GM19438 (cell line): ENCODE results near the gene MED28.
A peak's percentile ranks its signal among the peaks of the same experiment; 100 is the strongest.
"Not testable (repeated sequence)": the region's sequence is repeated elsewhere in the genome, so short reads cannot be mapped to it uniquely, and the experiment has no call there.

Experiments
- ATAC-seq: cut with Tn5 transposase; IDR thresholded peaks from one replicate; pipeline ENCODE4 v1.9.1; 2021; ENCODE audit warnings: low read depth; ENCODE audit not compliant: unreplicated experiment

The MED28 gene

GRCh38 chr4:17614416-17615299 is at the start of gene MED28:
Gene MED28 (plus strand): TSS chr4:17614641. CDS start chr4:17614655, 14 bp downstream.
- peak; percentile 93 for ATAC-seq

- no peak for ATAC-seq
These were observed 48.6 kb upstream of the MED28 start for GRCh38 chr4:17565846-17566245.

GRCh38 chr4:17567271-17567670 is 47.2 kb upstream of the MED28 start:
- ATAC-seq = no peak

DNA sequence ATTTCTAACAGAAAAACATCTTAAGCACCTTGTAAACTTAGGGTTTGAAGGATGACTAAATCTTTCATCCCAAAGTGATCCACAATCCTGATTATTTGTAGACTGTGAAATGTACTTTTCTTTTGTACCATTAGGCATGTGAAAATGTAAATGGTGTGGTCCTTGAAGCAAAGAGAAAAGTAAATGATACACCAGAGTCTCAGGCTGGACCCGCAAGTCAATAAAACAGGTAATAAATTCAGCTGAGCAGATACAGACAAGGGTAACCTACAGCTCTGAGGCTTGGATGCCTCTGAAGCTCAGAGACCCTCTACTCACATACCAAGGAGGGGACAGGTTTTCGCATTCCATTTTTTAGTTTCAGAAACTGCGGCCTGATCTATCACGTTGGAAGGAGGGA is 40.2 kb upstream of the MED28 start:
- no peak for ATAC-seq

DNA sequence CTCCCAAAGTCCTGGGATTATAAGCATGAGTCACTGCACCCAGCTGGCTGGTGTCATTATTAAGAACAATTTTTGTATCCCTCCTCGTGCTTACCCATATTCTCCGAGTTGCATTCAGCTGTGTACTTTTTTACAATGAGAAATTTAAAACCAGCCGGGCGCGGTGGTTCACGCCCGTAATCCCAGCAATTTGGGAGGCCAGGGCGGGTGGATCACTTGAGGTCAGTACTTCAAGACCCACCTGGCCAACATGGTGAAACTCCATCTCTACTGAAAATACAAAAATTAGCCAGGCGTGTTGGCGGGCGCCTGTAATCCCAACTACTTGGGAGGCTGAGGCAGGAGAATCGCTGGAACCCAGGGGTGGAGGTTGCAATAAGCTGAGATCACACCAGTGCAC is 39.3 kb upstream of the MED28 start:
- not testable (repeated sequence) for ATAC-seq

GRCh38 chr4:17576932-17577664 is 37.3 kb upstream of the MED28 start, which contains the start of gene LAP3:
Gene LAP3 (plus strand): TSS chr4:17577198. CDS start chr4:17577466, 268 bp downstream.
- peak; percentile 80 for ATAC-seq

GRCh38 chr4:17577665-17578481 is 36.6 kb upstream of the MED28 start:
- ATAC-seq = peak; percentile 3

DNA sequence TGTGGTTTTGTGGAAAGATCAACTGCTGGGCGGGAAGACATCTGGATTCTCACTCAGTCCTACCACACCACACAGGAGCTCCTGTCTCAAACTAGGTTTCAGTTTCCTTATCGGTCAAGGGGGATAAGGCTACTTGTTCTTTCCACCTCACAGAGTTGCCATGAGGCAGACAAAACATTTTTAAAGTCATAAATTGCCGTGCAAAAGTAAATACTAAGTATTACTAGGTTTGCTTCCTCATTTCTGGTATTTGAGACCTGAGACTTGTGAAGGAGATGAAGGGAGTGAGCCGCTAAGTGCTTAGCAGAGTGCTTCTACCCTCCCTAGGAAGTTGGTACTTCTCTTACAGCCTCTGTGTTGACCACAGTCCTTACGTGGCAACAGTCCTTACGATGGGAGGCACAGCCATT is 36.0 kb upstream of the MED28 start:
- peak; percentile 25 for ATAC-seq

GRCh38 chr4:17580969-17581368 is 33.5 kb upstream of the MED28 start:
- no peak for ATAC-seq

DNA sequence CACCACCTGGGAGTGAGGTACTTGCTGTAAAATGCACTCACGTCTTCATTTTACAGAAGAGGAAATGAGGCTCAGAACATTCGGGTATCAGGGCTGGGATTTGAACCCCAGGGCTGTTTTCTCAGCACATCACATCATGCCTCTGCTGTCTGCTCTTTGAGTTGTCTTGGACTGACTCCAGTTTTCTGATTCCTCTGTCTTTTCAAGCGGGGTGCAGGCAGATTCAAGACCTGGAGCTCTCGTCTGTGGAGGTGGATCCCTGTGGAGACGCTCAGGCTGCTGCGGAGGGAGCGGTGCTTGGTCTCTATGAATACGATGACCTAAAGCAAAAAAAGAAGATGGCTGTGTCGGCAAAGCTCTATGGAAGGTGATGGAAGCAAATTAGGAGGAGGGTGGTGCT is 31.2 kb upstream of the MED28 start:
- ATAC-seq = no peak

- ATAC-seq = no peak
These were observed 30.5 kb upstream of the MED28 start for GRCh38 chr4:17583941-17584340.

DNA sequence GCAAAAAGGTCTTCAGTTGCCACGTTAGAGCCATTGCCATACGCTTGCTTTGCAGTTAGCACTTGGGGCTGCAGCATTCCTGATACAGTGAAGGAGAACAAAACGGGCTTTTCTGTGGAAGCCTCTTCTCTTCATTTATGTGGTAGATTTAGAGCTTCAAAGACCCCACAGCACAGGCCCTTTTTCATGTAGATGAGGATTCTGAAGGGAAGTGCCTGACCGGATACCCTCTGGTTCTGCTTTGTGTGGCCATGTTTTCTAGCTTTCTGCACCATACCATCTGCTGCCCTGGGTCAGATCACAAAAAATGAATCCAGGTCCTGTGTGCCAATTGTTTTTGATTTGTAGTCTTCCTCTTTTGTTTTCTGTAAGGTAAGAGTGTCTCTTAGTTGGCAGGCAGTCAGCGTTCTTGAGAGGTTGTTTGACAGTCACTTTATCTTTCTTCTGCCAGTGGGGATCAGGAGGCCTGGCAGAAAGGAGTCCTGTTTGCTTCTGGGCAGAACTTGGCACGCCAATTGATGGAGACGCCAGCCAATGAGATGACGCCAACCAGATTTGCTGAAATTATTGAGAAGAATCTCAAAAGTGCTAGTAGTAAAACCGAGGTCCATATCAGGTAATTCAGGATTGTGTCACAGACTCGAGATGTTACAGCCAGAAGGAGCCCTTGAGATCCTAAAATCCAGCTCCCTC is 29.8 kb upstream of the MED28 start:
- ATAC-seq = no peak

DNA sequence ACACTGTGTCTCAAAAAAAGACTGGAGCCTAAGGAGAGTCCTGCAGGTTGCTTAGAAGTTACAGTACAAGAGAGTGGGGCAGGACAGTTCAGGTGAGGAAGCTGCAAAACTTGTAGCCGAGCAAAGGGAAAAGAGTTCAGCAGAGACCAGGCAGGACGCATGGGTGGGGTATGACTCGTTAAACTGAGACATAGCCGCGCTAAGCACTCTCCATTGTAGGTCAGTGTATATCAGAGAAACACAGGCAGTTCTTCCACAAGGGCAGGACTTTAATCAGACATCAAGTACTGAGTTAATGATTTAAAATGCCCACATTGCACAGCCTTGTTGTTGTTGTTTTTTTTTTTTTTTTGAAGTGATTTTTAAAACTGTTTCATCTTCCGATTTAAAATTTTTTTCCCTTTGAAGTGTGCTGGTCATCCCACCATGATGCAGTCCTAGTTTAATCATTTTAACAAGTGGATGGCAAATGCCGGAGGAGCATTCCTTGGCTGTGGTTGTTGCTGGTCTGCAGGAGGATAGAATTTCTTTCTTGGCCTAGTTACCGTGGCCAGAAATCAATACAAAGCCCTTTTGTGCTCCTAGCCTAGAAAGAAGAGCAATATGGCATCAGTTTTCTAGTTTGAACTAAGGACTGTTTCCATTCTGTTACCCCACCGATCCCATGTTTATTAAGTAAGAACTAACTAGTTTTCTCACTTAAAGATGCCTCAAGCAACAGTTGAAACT is 27.2 kb upstream of the MED28 start:
- no peak for ATAC-seq

GRCh38 chr4:17589355-17589754 is 25.1 kb upstream of the MED28 start:
- ATAC-seq = no peak

DNA sequence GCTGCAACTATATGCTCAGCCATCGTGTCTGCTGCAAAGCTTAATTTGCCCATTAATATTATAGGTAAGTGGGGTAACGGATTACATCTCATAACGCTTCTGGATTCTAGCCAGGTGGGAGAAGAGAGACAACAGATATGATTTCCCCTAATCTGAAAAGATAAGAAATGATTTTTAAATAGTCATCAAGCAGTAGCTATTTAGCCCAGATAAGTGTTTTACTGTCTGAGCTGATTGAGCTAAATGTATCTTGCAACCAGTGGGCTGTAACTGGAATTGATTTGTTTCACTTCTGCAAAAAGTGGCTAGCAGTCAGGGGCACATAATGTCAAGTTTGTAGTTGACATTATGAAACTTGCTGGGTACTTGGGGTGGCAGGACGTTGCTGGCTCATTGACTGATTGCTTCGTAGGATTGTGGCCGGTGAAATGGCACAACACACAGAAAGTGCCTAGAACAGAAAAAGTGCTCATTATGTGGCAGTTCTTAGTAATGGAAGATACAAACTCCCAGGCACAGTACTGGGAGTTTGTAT is 18.9 kb upstream of the MED28 start:
- peak; percentile 69 for ATAC-seq

- no peak for ATAC-seq
These were observed 16.9 kb upstream of the MED28 start for GRCh38 chr4:17597517-17597916.

- no peak for ATAC-seq
These were observed 14.6 kb upstream of the MED28 start for GRCh38 chr4:17599826-17600225.

DNA sequence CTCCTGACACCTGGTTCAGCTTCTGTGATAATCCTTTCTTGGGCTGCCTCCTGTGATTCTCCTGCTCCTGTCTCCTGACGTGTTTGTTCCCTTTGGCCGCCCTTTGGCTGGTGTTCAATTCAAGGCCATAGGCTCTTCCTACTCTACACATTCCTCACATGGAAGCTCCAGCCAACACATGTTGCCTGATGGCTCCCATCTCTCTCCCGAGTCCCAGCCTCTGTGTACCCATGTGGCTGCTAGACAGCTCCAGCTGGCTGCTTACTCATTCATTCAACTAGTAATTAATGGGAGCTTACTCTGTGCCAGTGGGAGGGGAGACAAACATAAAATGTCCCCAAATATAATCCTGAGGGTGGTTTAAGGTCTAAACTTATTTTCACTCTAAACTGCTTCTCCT is 9.2 kb upstream of the MED28 start:
- no peak for ATAC-seq

- ATAC-seq = peak; percentile 48
These were observed 553 bp upstream of the MED28 start for GRCh38 chr4:17613761-17614415.
